ENCODE results near the gene SCYL3. TPM values are rescaled to one million over a fixed set of nuclear protein-coding genes. Genes with fewer than 3 reads are reported as not detected.
"Not testable (repeated sequence)": the region's sequence is repeated elsewhere in the genome, so short reads cannot be mapped to it uniquely, and the experiment has no call there.

Gene SCYL3
- total and polyA plus RNA-seq, 2 of the 13 experiments (the other 11 are each of a cell fraction or from before 2014, with no cell fraction given): 3.3 to 4.9 TPM

DNA sequence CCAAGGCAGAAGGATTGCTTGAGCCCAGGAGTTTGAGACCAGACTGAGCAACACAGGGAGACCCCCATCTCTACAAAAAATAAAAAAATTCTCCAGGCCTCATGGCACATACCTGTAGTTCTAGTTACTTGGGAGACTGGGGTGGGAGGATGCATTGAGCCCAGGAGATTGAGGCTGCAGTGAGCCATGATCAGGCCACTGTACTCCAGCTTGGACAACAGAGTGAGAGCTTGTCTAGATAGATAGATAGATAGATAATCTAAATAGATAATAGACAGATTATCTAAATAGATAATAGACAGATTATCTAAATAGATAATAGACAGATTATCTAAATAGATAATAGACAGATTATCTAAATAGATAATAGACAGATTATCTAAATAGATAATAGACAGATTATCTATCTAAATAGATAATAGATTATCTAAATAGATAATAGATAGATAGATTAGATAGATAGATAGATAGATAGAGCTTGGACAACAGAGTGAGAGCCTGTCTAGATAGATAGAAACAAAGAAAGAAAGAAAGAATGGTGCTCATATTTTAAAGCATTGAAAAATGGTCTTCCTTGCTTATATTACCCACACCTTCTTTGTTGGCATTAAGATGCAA lies 82.2 kb downstream of the SCYL3 start:
- CTCF ChIA-PET (ENCODE audit: low intra/inter-chr PET ratio, low total read pairs); FAIRE-seq: not testable (repeated sequence)

GRCh38 chr1:169809370-169810095 lies 84.2 kb downstream of the SCYL3 start:
- ChIA-PET CTCF (ENCODE audit: low intra/inter-chr PET ratio, low total read pairs) (interaction anchor here (1.0 to 2.7 kb wide), 2 partner anchors 209 to 260 kb away, joined by 4 to 15 read pairs; no protein-coding TSS in a partner anchor), POLR2A (no interaction called here)
- no peaks in the 10 kb centered on the region for H3K79me2 ChIP-seq (ENCODE audit: insufficient read depth, low read length)
- WGBS (ENCODE audit: low lambda C conversion rate): 51% methylated on average over 4 of the region's 4 CpGs
- H3K4me2 ChIP-seq (ENCODE audit: low read depth, low read length): no peak overlapping the region
- no peaks in the 10 kb centered on the region for H3K4me1 ChIP-seq (ENCODE audit: insufficient read depth, low read length)
- ATAC-seq (peak; percentile 53; the same call in 2 of the 3 replicates), FAIRE-seq (no peak), DNase-seq (ENCODE audit: low spot score) (peak; percentile 29)
- H3K9ac ChIP-seq (ENCODE audit: insufficient read depth, low read depth, low read length): no peak overlapping the region
- H3K4me3 ChIP-seq (replicated peaks in 1 of 3; ENCODE audit: insufficient read depth in 1 of 3, low read depth in 2 of 3, low read length in 3 of 3): no peak overlapping the region
- peaks cover 2 to 20% of the 10 kb centered on the region in 2 experiments for H3K36me3 ChIP-seq (replicated peaks in 1 of 2; ENCODE audit: control insufficient read depth in 1 of 2, insufficient read depth in 2 of 2, low read length in 2 of 2)
- H3K9me3 ChIP-seq (ENCODE audit: low read length): no peaks in the 10 kb centered on the region
- TF ChIP-seq SMC3 (IDR thresholded peaks at IDR 0.05; ENCODE audit: low read length): peak; percentile 61
- TF ChIP-seq ZNF235 (CRISPR knock-in tag; IDR thresholded peaks at IDR 0.05; ENCODE audit: borderline replicate concordance): no peak
- TF ChIP-seq CTCF (CRISPR knock-in tag; IDR thresholded peaks at IDR 0.05): peak; percentile 56
- TF ChIP-seq ZFAT (CRISPR knock-in tag; conservative IDR thresholded peaks at IDR 0.05): no peak
- TF ChIP-seq, protein P1, sequence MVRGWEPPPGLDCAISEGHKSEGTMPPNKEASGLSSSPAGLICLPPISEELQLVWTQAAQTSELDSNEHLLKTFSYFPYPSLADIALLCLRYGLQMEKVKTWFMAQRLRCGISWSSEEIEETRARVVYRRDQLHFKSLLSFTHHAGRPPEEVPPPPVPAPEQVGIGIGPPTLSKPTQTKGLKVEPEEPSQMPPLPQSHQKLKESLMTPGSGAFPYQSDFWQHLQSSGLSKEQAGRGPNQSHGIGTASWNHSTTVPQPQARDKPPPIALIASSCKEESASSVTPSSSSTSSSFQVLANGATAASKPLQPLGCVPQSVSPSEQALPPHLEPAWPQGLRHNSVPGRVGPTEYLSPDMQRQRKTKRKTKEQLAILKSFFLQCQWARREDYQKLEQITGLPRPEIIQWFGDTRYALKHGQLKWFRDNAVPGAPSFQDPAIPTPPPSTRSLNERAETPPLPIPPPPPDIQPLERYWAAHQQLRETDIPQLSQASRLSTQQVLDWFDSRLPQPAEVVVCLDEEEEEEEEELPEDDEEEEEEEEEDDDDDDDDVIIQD (CRISPR knock-in tag; IDR thresholded peaks at IDR 0.05; ENCODE audit: low read depth): no peak
- TF ChIP-seq ARID3A (IDR thresholded peaks at IDR 0.05; ENCODE audit: low read depth, low read length): peak; percentile 77; the same call in 1 of the 2 replicates
- TF ChIP-seq STAG1 (CRISPR knock-in tag; IDR thresholded peaks at IDR 0.05): peak; percentile 70
- TF ChIP-seq RAD21 (CRISPR knock-in tag; IDR thresholded peaks at IDR 0.05): 0 out of 2 replicates have a peak, but pooled peaks have one; percentile 25
- TF ChIP-seq PHF8 (CRISPR knock-in tag; IDR thresholded peaks at IDR 0.05): no peak
- H4K20me1 ChIP-seq (ENCODE audit: insufficient read depth, low read length): no peaks in the 10 kb centered on the region
- in situ Hi-C loops (cut with HindIII; ENCODE audit: extremely low pct_ligation_motif_present, low pct_unique_long_range_greater_than_20kb): loop anchor here (5.0 kb wide), 1 partner anchor 207 kb away; no protein-coding TSS in a partner anchor
- intact Hi-C loops (cut with micrococcal nuclease; ENCODE audit: unreplicated experiment): loop anchor here (1.0 kb wide), 3 partner anchors 110 to 259 kb away; no protein-coding TSS in a partner anchor
- H3K27ac ChIP-seq (ENCODE audit: extremely low read length, insufficient read depth, low read length): no peak overlapping the region
- H3K27me3 ChIP-seq (ENCODE audit: control insufficient read depth in 1 of 2, insufficient read depth in 2 of 2, low read length in 2 of 2): no peaks in the 10 kb centered on the region
- no peak overlapping the region for H2AFZ ChIP-seq (ENCODE audit: low read length)
- no TSS peak for BruUV-seq (replicated peaks)

More for the DNA sequence above, 82.2 kb downstream of the SCYL3 start:
- in situ Hi-C loops (cut with HindIII; ENCODE audit: extremely low pct_ligation_motif_present, low pct_unique_long_range_greater_than_20kb); H3K4me1 ChIP-seq (ENCODE audit: insufficient read depth, low read length); intact Hi-C loops (cut with micrococcal nuclease; ENCODE audit: unreplicated experiment); DNase-seq (ENCODE audit: low spot score); ATAC-seq; H3K27ac ChIP-seq (ENCODE audit: extremely low read length, insufficient read depth, low read length); H3K4me2 ChIP-seq (ENCODE audit: low read depth, low read length); H3K9ac ChIP-seq (ENCODE audit: insufficient read depth, low read depth, low read length); H3K27me3 ChIP-seq (ENCODE audit: control insufficient read depth in 1 of 2, insufficient read depth in 2 of 2, low read length in 2 of 2); H3K9me3 ChIP-seq (ENCODE audit: low read length); H3K79me2 ChIP-seq (ENCODE audit: insufficient read depth, low read length); H2AFZ ChIP-seq (ENCODE audit: low read length); POLR2A ChIA-PET; BruUV-seq (replicated peaks); H3K4me3 ChIP-seq (replicated peaks in 1 of 3; ENCODE audit: insufficient read depth in 1 of 3, low read depth in 2 of 3, low read length in 3 of 3); H4K20me1 ChIP-seq (ENCODE audit: insufficient read depth, low read length): not testable (repeated sequence)
- peaks cover 0 to 10% of the 10 kb centered on the region in 2 experiments; a peak in 3 of 5 replicates for H3K36me3 ChIP-seq (replicated peaks in 1 of 2; ENCODE audit: control insufficient read depth in 1 of 2, insufficient read depth in 2 of 2, low read length in 2 of 2)

All from HepG2 (cell line).